Measurements from ENCODE around the gene INTS1.

DNA sequence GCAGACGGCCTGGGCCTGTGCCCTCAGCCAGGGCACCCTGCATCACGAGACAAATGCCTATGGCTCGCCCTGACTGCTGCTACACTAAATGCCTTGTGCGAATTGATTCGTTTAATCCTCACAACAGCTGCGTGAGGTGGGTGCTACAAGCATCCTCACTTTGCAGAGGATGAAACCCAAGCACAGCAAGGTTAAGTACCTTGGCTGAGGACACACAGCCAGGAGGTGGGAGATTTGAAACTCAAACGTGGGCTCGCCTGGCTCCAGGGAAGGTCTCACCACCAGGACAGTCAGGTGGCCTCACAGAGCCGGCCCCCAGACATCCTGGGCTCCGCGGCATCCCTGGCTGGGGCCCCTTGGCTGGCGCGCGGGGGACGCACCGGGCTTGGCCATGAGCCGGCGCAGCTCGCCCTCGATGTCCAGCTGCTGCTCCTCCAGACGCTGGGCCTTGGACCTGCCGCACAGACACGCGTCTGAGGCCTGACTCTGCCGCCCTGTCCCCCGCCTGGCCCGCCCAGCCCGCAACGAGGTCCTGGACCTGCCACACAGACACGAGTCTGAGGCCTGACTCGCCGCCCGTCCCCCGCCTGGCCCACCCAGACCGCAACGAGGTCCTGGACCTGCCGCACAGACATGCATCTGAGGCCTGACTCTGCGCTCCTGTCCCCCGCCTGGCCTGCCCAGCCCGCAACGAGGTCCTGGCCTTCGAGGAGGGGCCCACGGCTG is 66.9 kb downstream of the INTS1 start:
- TF ChIP-seq, protein P1, sequence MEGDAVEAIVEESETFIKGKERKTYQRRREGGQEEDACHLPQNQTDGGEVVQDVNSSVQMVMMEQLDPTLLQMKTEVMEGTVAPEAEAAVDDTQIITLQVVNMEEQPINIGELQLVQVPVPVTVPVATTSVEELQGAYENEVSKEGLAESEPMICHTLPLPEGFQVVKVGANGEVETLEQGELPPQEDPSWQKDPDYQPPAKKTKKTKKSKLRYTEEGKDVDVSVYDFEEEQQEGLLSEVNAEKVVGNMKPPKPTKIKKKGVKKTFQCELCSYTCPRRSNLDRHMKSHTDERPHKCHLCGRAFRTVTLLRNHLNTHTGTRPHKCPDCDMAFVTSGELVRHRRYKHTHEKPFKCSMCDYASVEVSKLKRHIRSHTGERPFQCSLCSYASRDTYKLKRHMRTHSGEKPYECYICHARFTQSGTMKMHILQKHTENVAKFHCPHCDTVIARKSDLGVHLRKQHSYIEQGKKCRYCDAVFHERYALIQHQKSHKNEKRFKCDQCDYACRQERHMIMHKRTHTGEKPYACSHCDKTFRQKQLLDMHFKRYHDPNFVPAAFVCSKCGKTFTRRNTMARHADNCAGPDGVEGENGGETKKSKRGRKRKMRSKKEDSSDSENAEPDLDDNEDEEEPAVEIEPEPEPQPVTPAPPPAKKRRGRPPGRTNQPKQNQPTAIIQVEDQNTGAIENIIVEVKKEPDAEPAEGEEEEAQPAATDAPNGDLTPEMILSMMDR (IDR thresholded peaks at IDR 0.05; ENCODE audit: poor library complexity, severe bottlenecking), result no peak
- TF ChIP-seq, protein P2, sequence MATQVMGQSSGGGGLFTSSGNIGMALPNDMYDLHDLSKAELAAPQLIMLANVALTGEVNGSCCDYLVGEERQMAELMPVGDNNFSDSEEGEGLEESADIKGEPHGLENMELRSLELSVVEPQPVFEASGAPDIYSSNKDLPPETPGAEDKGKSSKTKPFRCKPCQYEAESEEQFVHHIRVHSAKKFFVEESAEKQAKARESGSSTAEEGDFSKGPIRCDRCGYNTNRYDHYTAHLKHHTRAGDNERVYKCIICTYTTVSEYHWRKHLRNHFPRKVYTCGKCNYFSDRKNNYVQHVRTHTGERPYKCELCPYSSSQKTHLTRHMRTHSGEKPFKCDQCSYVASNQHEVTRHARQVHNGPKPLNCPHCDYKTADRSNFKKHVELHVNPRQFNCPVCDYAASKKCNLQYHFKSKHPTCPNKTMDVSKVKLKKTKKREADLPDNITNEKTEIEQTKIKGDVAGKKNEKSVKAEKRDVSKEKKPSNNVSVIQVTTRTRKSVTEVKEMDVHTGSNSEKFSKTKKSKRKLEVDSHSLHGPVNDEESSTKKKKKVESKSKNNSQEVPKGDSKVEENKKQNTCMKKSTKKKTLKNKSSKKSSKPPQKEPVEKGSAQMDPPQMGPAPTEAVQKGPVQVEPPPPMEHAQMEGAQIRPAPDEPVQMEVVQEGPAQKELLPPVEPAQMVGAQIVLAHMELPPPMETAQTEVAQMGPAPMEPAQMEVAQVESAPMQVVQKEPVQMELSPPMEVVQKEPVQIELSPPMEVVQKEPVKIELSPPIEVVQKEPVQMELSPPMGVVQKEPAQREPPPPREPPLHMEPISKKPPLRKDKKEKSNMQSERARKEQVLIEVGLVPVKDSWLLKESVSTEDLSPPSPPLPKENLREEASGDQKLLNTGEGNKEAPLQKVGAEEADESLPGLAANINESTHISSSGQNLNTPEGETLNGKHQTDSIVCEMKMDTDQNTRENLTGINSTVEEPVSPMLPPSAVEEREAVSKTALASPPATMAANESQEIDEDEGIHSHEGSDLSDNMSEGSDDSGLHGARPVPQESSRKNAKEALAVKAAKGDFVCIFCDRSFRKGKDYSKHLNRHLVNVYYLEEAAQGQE (IDR thresholded peaks at IDR 0.05; ENCODE audit: borderline replicate concordance), result no peak
- TF ChIP-seq EZH2 (IDR thresholded peaks at IDR 0.05; ENCODE audit: borderline replicate concordance, insufficient read depth, low read length, poor library complexity, severe bottlenecking) (no peak), POLR2AphosphoS5 (IDR thresholded peaks at IDR 0.05) (no peak)
